H54 (cell line): ENCODE data around the gene TSHZ3.

Experiments used
- DNase-seq: peaks from one replicate; pipeline ENCODE4 v3.0.0; 2011; ENCODE audit warnings: low spot score, mixed read lengths; ENCODE audit not compliant: insufficient read length
- FAIRE-seq: peaks from 3 replicates; lab custom pipeline; 2011; peaks lifted over from hg19 to GRCh38; lab: Jason Lieb, UNC
- POLR2A ChIP-seq: IDR thresholded peaks from 2 replicates; pipeline ENCODE4 v1.6.1; 2011; ENCODE audit warnings: low read depth, mild to moderate bottlenecking, low read length

Gene TSHZ3

DNA sequence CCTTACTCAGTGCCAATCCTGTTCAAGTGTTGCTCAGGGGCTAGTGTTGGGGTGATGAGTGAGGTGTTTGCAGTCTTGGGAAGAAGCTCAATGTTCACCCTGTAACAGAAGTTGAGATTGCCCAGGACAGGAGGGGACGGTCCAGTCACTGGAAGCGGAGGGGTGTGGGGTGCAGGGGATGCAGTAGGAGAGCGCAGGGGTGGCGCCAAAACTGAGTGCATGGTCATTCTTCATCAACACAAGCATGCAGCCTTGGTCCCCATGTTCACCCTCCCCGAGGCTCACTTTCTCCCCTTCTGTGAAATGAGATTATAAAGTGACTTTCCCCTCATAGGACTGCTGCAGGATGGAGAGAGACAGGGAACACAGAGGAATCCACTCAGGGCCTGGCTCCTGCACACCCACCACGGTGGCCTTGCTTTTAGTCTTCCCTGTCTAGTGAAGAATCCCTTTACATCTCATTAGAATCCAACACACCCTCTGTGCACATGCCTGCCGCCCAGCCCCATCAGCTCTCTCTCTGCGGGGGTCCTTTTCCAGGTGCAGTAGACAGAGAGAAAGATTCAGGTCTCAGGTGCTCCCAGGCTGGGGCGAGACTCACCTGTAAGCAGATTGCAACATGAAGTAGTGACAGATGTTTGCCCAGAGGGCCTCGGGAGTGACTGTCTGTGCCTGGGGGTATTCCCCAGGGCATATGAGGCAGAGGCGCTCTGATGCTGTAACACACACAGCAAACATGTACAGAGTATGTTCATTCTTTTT is 93.2 kb downstream of the TSHZ3 start:
- FAIRE-seq: no peak
- no peak for DNase-seq
- no peak for TF ChIP-seq POLR2A

DNA sequence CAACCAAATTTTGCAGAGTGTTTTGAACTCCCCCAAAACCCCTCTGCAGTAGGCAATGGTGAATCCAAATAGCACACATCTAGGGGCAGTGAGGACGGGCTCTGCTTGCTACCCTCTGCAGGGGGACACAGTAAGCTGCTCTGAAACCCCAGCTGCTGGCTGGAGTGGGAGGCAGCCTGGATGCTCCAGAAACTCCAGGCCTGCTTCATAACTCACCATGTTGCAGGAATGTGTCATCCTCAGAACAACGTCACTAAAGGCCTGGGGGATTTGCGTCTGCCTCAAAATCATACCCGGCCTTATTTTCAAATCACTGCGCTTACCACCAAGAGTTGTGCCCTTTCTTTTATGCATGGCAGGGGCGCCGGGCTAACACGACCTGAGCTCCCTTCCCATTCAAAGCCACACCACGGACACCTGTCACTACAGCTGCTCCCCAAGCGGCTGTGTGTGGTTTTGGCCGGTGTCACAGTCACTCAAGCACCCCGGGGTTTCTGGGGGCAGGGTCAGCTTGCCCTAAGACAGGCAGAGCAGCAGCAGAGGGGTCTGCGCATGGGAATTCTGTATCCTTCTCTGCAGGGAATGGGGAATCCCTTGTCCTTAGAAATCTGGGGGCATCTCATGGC is 93.9 kb downstream of the TSHZ3 start:
- no peak for DNase-seq
- no peak for TF ChIP-seq POLR2A
- no peak for FAIRE-seq

DNA sequence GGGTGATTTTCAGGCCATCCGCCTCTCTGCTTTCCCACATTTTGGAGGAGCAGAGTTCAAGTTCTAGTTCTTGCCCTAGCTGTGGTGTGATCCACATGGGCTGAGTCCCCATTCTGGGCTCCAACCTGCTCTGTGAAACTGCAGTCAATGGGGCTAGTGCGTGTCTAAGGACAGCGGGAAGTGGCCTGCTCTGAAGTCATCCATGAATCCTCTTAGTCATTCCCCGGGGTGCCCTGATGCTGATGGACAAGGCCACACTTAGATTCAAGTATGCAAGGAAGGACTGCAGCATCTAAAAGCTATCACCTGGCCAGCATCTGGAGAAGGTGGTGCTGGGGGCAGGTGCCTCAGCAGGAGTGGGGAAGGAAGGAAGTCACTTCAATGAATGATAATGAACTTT is 94.6 kb downstream of the TSHZ3 start:
- no peak for TF ChIP-seq POLR2A
- DNase-seq (no peak), FAIRE-seq (no peak)

DNA sequence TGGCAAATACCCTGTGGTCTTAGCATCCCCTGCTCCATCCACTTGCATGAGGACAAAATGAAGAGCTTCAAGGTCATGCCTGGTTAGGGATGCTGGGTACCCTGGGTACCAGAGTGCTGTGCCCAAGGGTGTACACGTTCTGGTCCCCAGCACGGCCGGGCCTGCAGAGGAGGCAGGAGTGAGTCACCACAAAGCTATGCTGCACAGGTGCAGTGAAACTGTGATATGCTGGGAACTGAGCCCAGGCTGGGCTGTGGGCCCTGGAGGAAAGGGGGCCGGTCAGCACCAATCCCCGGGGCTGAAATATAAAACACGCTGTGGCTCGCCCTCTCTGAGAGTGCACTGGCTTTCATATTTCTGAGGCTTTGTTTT is 95.1 kb downstream of the TSHZ3 start:
- FAIRE-seq (no peak), DNase-seq (no peak)
- TF ChIP-seq POLR2A: no peak

DNA sequence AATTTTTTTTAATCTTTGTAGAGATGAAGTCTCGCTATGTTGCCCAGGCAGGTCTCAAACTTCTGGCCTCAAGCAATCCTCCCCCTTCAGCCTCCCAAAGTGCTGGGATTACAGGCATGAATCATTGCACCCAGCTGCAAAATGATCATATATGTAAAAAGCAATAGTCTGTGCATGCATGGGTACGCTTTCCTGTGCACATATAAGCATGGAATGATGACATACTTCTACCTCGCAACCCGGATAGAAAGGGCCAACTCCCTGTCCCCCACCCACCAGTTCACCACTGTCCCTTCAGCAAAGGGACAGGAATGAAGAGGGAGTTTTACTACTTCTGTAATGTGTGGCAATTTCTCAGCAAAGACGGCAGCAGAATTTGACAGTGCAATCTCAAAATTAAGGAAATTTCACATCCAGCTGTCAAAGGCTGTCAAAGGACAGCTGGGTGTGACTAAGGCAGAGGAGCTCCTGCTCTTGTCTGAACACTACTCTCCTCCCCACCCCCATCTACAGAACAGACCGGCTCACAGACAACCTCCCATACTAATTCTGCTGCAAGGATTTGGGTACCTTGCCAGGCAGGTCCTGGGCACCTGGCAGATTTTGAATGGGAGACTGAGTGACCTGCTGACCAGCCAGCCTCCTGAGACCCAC is 95.6 kb downstream of the TSHZ3 start:
- FAIRE-seq: no peak
- no peak for TF ChIP-seq POLR2A
- no peak for DNase-seq

DNA sequence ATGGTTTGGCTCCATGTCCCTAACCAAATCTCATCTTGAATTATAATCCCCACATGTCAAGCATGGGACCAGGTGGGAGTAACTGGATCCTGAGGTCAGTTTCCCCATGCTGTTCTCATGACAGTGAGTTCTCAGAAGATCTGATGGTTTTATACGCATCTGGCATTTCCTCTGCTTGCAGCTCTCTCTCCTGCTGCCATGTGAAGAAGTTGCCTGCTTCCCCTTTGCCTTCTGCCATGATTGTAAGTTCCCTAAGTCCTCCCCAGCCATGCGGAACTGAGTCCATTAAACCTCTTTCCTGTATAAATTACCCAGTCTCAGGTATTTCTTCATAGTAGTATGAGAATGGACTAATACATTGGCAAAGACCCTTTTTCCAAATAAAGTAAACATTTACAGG is 96.8 kb downstream of the TSHZ3 start:
- DNase-seq: no peak
- TF ChIP-seq POLR2A: no peak
- no peak for FAIRE-seq

DNA sequence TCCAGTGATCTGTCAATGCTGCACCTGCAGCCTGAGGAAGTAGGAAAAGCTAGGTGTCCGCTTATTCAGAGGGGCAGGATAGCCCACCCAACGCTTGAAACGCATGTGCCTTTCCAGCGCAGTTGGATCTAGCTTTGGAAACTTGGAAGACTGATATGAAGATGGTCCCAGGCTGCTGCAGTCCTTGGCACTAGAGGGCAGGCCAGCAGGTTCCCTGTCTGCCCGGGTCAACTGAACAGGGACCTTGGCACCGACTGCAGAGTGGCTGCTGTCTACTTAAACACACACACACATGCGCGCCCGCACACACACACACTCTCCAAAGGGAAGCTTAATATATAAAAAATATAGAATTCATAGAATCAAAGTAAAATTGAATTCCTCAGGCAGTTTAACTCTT is 100.0 kb downstream of the TSHZ3 start:
- TF ChIP-seq POLR2A: no peak
- DNase-seq (no peak), FAIRE-seq (no peak)

DNA sequence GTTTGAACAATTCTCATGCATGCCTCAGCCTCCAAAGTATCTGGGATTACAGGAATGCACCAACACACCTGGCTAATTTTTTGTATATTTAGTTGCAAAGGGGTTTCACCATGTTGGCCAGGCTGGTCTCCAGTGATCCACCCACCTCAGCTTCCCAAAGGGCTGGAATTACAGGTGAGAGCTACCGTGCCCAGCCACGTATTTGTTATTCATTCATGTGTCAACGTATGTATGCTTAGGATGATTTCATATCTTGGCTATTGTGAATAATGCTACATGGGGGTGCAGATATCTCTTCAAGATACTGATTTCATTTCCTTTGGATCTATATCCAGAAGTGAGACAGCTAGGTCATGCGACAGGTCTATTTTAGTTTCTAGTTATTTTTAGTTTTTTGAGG is 113.4 kb downstream of the TSHZ3 start:
- no peak for TF ChIP-seq POLR2A
- no peak for DNase-seq
- FAIRE-seq: no peak

DNA sequence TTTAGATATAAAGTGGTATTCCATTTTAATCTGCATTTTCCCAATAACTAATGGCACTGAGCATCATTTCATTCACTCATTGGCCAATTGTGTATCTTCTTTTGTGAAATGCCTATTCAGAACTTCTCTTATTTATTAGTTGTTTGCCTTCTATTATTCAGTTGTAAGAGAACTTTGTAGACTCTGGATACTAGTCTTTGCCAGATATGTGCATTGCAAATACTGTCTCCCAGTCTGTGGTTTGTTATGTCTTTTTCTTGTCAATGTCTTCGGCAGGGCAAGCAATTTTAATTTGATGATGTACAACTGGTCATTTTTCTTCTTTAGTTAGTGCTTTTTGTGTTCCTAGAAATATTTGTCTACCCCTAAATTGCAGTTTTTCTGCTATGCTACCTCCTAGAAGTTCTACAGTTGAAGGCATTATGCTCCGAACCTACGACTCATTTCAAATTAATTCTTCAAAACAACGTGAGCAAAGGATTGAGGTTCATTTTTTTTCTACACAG is 115.9 kb downstream of the TSHZ3 start:
- FAIRE-seq (peak; percentile 80), DNase-seq (no peak)
- TF ChIP-seq POLR2A: no peak

DNA sequence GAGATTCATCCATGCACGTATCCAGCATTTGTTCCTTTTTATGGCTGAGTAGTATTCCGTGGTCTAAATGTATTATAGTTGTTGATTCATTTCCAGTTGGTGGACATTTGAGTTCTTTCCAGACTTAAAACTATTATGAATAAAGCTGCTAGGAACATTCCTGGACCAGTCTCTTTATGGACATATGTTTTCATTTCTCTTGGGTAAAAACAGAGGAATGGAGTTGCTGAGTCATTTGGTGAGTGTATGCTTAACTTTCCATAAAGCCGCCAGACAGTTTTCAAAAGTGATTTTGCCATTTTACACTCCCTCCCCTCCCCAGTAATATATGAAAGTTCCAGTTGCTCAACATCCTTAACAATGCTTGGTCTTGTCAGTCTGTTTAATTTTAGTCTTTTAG is 116.4 kb downstream of the TSHZ3 start:
- DNase-seq (no peak), FAIRE-seq (no peak)
- TF ChIP-seq POLR2A: no peak

DNA sequence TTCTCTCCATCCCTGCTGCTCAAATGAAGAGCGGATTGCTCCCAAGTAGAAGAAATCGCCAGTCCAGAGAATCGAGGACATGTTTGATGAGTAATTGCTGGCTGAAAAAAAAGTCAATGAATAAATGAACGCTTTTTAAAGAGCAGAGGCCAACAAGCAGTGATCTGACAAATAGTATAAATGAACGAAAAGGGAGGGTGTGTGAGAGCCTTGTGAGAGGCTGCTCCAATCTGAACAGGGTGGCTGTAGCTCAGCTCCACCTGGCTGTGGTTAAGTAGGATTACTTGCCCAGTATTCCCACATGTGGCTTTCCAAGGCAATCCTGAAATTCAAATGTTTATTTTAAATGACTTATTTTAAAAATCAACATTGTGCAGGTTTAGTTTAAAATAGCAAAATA is 117.1 kb downstream of the TSHZ3 start:
- TF ChIP-seq POLR2A: no peak
- DNase-seq (no peak), FAIRE-seq (peak; percentile 68)

DNA sequence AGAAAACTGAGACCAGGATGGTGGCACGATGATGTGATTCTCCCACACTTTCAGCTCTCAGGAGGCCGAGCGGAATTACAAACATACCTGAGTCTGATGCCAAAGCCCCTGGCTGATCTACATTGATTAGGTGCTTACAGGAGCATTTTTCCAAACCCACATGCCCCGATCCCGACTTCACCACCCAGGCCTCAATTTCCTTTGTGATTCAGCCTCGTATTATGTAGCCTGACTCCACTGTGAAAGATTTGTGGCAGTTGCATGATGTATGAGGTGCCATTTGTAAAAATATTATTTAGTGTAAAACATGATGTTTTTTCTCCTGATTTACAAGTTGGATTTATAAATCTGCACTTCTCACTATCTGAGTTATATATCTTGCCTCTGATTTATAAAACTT is 118.0 kb downstream of the TSHZ3 start:
- TF ChIP-seq POLR2A: no peak
- FAIRE-seq: no peak
- DNase-seq: no peak

DNA sequence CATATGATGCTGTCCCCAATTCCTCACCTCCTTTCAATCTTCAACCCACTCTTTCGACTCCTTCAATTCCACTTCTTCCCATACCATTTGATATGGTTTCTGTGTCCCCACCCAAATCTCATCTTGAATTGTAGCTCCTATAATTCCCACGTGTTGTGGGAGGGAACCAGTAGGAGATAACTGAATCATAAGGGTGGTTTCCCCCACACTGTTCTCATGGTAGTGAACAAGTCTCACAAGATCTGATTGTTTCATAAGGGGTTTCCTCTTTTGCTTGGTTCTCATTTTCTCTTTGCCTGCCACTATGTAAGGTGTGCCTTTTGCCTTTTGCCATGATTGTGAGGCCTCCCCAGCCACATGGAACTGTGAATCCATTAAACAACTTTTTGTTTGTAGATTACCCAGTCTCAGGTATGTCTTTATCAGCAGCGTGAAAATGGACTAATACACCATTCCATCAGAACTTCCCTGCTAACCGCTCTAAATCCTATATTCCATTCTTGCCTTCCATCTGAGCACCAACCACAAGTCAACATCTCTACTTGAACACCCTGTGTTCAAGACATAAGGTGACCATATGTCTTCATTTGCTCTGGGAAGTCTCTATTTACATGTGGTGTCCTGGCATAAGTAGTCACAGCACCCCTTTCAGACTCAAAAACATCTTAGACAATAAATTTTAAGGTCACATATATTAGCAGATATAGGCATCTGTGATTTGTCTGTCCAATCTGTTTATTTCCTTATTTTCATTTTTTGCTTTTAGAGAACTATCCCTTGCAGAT is 122.9 kb downstream of the TSHZ3 start:
- DNase-seq (no peak), FAIRE-seq (no peak)
- TF ChIP-seq POLR2A: no peak
